ENCODE measurements around the gene LHFPL6. TPM values are rescaled to one million over a fixed set of nuclear protein-coding genes. Genes with fewer than 3 reads are reported as not detected.

The LHFPL6 gene
- total RNA-seq, 1 donor from 2014 or later, result 38.5 TPM

DNA sequence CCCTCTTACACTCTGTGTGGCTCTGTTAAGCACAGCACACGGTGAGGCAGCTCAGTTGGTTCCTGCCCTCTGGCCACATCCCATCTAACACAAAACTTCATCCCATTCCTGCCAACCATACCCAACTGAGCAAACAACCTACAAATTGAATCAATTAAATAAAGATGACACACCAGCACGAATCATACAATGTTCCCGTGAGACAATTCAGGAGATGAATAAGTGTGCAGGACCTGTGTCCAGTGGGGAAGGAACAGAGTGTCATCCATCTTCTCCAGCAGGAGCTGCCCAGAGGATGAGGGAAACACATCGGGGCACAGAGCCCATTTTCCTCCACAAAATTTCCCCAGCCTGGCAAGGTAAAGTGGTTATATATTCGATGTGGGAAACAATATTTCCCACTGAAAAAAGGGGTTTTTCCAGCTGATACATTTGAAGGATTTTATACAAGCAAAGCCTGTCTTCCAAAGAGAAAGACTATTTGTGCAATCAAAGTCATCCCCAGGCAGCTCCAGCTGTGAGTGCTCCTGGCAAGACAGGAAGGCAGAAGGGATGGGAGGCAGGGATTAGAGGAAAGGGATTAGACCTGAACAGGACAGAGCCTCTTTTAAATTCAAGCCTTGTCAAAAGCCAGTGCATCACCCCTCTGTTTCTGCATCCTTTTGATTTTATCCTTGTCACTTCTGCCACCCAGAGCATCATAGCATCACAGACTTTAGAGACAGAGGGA lies 240.2 kb downstream of the LHFPL6 start:
- TF ChIP-seq CTCF (IDR thresholded peaks at IDR 0.05; ENCODE audit: unreplicated experiment), result no peak
- no peaks in the 10 kb centered on the region for H3K9me3 Mint-ChIP-seq (ENCODE audit: unreplicated experiment)
- H3K36me3 Mint-ChIP-seq (ENCODE audit: low read depth, unreplicated experiment), result no peaks in the 10 kb centered on the region
- peaks cover 19% of the 10 kb centered on the region for H3K4me1 Mint-ChIP-seq (ENCODE audit: unreplicated experiment)
- no peak for DNase-seq (ENCODE audit: low spot score)
- peaks cover 1% of the 10 kb centered on the region for H3K27me3 Mint-ChIP-seq (ENCODE audit: unreplicated experiment)
- H3K27ac Mint-ChIP-seq (ENCODE audit: unreplicated experiment), result no peak overlapping the region
- H3K4me3 Mint-ChIP-seq (ENCODE audit: unreplicated experiment), result no peak overlapping the region

GRCh38 chr13:39353988-39354387 lies 249.0 kb downstream of the LHFPL6 start:
- no peak for TF ChIP-seq CTCF (IDR thresholded peaks at IDR 0.05; ENCODE audit: unreplicated experiment)
- DNase-seq (ENCODE audit: low spot score), result no peak
- no peaks in the 10 kb centered on the region for H3K9me3 Mint-ChIP-seq (ENCODE audit: unreplicated experiment)
- no peak overlapping the region for H3K27ac Mint-ChIP-seq (ENCODE audit: unreplicated experiment)
- no peak overlapping the region for H3K4me3 Mint-ChIP-seq (ENCODE audit: unreplicated experiment)
- H3K36me3 Mint-ChIP-seq (ENCODE audit: low read depth, unreplicated experiment), result no peaks in the 10 kb centered on the region
- H3K4me1 Mint-ChIP-seq (ENCODE audit: unreplicated experiment), result peaks cover 11% of the 10 kb centered on the region
- H3K27me3 Mint-ChIP-seq (ENCODE audit: unreplicated experiment), result no peaks in the 10 kb centered on the region

- no peak for TF ChIP-seq CTCF (IDR thresholded peaks at IDR 0.05; ENCODE audit: unreplicated experiment)
- no peak for DNase-seq (ENCODE audit: low spot score)
- no peaks in the 10 kb centered on the region for H3K36me3 Mint-ChIP-seq (ENCODE audit: low read depth, unreplicated experiment)
- no peak overlapping the region for H3K4me3 Mint-ChIP-seq (ENCODE audit: unreplicated experiment)
- no peaks in the 10 kb centered on the region for H3K9me3 Mint-ChIP-seq (ENCODE audit: unreplicated experiment)
- no peak overlapping the region for H3K27ac Mint-ChIP-seq (ENCODE audit: unreplicated experiment)
- H3K27me3 Mint-ChIP-seq (ENCODE audit: unreplicated experiment), result peaks cover 4% of the 10 kb centered on the region
- H3K4me1 Mint-ChIP-seq (ENCODE audit: unreplicated experiment), result peaks cover 18% of the 10 kb centered on the region
These were observed 252.5 kb downstream of the LHFPL6 start for GRCh38 chr13:39350461-39350881.

DNA sequence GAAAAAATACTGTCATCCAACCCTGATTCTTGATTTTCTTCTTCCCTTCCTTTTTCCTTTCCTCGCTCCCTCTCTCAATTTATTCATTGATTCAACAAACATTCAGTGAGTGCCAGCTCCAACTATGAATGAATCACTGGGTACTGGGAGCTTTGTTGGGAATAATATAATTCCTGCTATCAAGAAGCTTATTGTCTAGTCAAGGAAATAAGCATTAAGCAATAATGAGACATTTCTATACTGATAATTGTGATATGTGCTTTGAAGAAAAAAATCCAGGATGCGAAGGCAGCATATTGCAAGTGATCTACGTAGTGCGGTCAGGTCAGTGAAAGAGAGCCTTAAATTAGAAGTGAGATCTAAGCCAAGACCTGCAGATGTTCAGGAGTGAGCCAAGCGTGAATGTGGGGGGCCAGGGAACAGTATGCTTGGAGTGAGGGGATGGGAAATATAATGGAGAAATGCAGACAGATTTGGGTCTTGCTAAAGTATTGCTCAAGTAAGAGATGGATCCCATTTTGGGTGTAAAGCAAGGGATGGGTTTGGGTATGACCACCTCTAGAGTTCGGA lies 253.5 kb downstream of the LHFPL6 start:
- Mint-ChIP-seq H3K4me1 (ENCODE audit: unreplicated experiment) (peaks cover 18% of the 10 kb centered on the region), H3K27ac (ENCODE audit: unreplicated experiment) (no peak overlapping the region), H3K4me3 (ENCODE audit: unreplicated experiment) (no peak overlapping the region), H3K9me3 (ENCODE audit: unreplicated experiment) (no peaks in the 10 kb centered on the region), H3K27me3 (ENCODE audit: unreplicated experiment) (peaks cover 4% of the 10 kb centered on the region), H3K36me3 (ENCODE audit: low read depth, unreplicated experiment) (no peaks in the 10 kb centered on the region)
- no peak for TF ChIP-seq CTCF (IDR thresholded peaks at IDR 0.05; ENCODE audit: unreplicated experiment)
- DNase-seq (ENCODE audit: low spot score), result no peak
